ENCODE results near the gene TBKBP1. TPM values are rescaled to one million over a fixed set of nuclear protein-coding genes. Genes with fewer than 3 reads are reported as not detected.

Gene TBKBP1
- total and polyA plus RNA-seq, 4 donors = 0.25 to 2.0 (median 1.5) TPM

- H3K27me3 ChIP-seq (ENCODE audit: control insufficient read depth in 4 of 4, insufficient read depth in 4 of 4, low read length in 3 of 4) = no peaks in the 10 kb centered on the region
- no peak overlapping the region for H3K27ac ChIP-seq (ENCODE audit: low read depth in 1 of 2, low read length in 2 of 2)
- WGBS = 30% methylated on average over 10 of the region's 10 CpGs
- peak overlapping the region in 1 of 2 donors; percentile 23 for H3K9ac ChIP-seq (ENCODE audit: low read depth in 1 of 2, low read length in 2 of 2)
- DNase-seq (ENCODE audit: low spot score) = no peak
- H3K36me3 ChIP-seq (ENCODE audit: control insufficient read depth in 4 of 4, insufficient read depth in 3 of 4, low read depth in 1 of 4, low read length in 3 of 4) = no peaks in the 10 kb centered on the region
- peak overlapping the region in 2 of 3 donors; percentile 38 to 79 for H3K4me3 ChIP-seq (ENCODE audit: low read depth in 1 of 3, low read length in 3 of 3)
- TF ChIP-seq HNF4A (conservative IDR thresholded peaks at IDR 0.05) (peak in 1 of 2 donors; percentile 20), RXRA (IDR thresholded peaks at IDR 0.05) (peak in 1 of 2 donors; percentile 4), JUND (IDR thresholded peaks at IDR 0.05) (no peak), MAX (IDR thresholded peaks at IDR 0.05) (no peak)
- H3K4me1 ChIP-seq (ENCODE audit: control insufficient read depth in 4 of 4, insufficient read depth in 4 of 4, low read length in 3 of 4) = peaks cover 2 to 21% (median 11%) of the 10 kb centered on the region in 4 donors
- H3K9me3 ChIP-seq (ENCODE audit: control insufficient read depth in 4 of 4, low read length in 3 of 4) = no peaks in the 10 kb centered on the region
Observed at GRCh38 chr17:47692895-47693730, 848 bp upstream of the TBKBP1 start.

GRCh38 chr17:47694581-47695428, 844 bp downstream of the TBKBP1 start:
- H3K27me3 ChIP-seq (ENCODE audit: control insufficient read depth in 4 of 4, insufficient read depth in 4 of 4, low read length in 3 of 4) = no peaks in the 10 kb centered on the region
- no peaks in the 10 kb centered on the region for H3K36me3 ChIP-seq (ENCODE audit: control insufficient read depth in 4 of 4, insufficient read depth in 3 of 4, low read depth in 1 of 4, low read length in 3 of 4)
- H3K4me3 ChIP-seq (ENCODE audit: low read depth in 1 of 3, low read length in 3 of 3) = peak overlapping the region; percentile 52 to 79 (median 62)
- peak overlapping the region; percentile 69 for H3K27ac ChIP-seq (ENCODE audit: low read depth in 1 of 2, low read length in 2 of 2)
- H3K9ac ChIP-seq (ENCODE audit: low read depth in 1 of 2, low read length in 2 of 2) = peak overlapping the region in 1 of 2 donors; percentile 7
- peaks cover 2 to 21% (median 11%) of the 10 kb centered on the region in 4 donors for H3K4me1 ChIP-seq (ENCODE audit: control insufficient read depth in 4 of 4, insufficient read depth in 4 of 4, low read length in 3 of 4)
- TF ChIP-seq YY1 (IDR thresholded peaks at IDR 0.05) (no peak), REST (IDR thresholded peaks at IDR 0.05) (no peak), GABPA (IDR thresholded peaks at IDR 0.05 in 1 of 2, conservative IDR thresholded peaks at IDR 0.05 in 1 of 2) (no peak), EGR1 (IDR thresholded peaks at IDR 0.05; ENCODE audit: low read depth in 2 of 2) (no peak), HNF4A (conservative IDR thresholded peaks at IDR 0.05) (no peak), ATF3 (IDR thresholded peaks at IDR 0.05) (no peak), FOXA1 (IDR thresholded peaks at IDR 0.05) (no peak), CTCF (IDR thresholded peaks at IDR 0.05; ENCODE audit: low read depth, low read length, missing input control) (no peak), TAF1 (conservative IDR thresholded peaks at IDR 0.05) (no peak), SP1 (IDR thresholded peaks at IDR 0.05) (no peak), NR2F2 (IDR thresholded peaks at IDR 0.05) (no peak), JUND (IDR thresholded peaks at IDR 0.05) (no peak), MAX (IDR thresholded peaks at IDR 0.05) (no peak), ZBTB33 (IDR thresholded peaks at IDR 0.05) (no peak), RAD21 (IDR thresholded peaks at IDR 0.05) (no peak), HNF4G (IDR thresholded peaks at IDR 0.05) (no peak), RXRA (IDR thresholded peaks at IDR 0.05) (no peak)
- DNase-seq (ENCODE audit: low spot score) = no peak
- 8% methylated on average over 65 of the region's 65 CpGs for WGBS
- H3K9me3 ChIP-seq (ENCODE audit: control insufficient read depth in 4 of 4, low read length in 3 of 4) = no peaks in the 10 kb centered on the region
